Natural killer cell (primary cell): ENCODE results near the gene FCRLB. TPM values are rescaled to one million over a fixed set of nuclear protein-coding genes. Genes with fewer than 3 reads are reported as not detected.
A peak's percentile ranks its signal among the peaks of the same experiment; 100 is the strongest.
"Not testable (repeated sequence)": the region's sequence is repeated elsewhere in the genome, so short reads cannot be mapped to it uniquely, and the experiment has no call there.

Experiments used
- ATAC-seq, 3 donors: fragments of 150-1000 bp in 2 of 3; fragments of 200-7000 bp in 1 of 3; cut with Tn5 transposase; 1 replicate in 1 of 3; 2 replicates in 2 of 3; pipeline ENCODE4 v1.10.0; 2021; ENCODE audit warnings: mild to moderate bottlenecking in 2 of 3, moderate library complexity in 2 of 3
- DNase-seq, 2 donors: peaks; one replicate each; pipeline versions ENCODE4 v3.0.0 to v3.0.0-alpha.2; 2013 to 2021; ENCODE audit warnings: mixed read lengths in 1 of 2
- H3K27ac ChIP-seq: one replicate; pipeline ENCODE4 v1.5.1; 2013; ENCODE audit warnings: mild to moderate bottlenecking, low read length
- H3K27me3 ChIP-seq: one replicate; pipeline ENCODE4 v1.6.1; 2013; ENCODE audit warnings: low read length; ENCODE audit not compliant: control insufficient read depth, insufficient read depth
- H3K36me3 ChIP-seq: one replicate; pipeline ENCODE4 v1.6.1; 2013; ENCODE audit warnings: low read length; ENCODE audit not compliant: control insufficient read depth, insufficient read depth
- H3K4me1 ChIP-seq: one replicate; pipeline ENCODE4 v1.6.1; 2013; ENCODE audit warnings: low read length; ENCODE audit not compliant: control insufficient read depth, insufficient read depth
- H3K4me3 ChIP-seq: one replicate; pipeline ENCODE4 v1.5.1; 2013; ENCODE audit warnings: low read length
- H3K9me3 ChIP-seq: one replicate; pipeline ENCODE4 v1.6.1; 2013; ENCODE audit warnings: low read length; ENCODE audit not compliant: control insufficient read depth, insufficient read depth
- H3K27ac Mint-ChIP-seq, 2 donors: one replicate each; pipeline ENCODE4 v1.8.0; 2022; ENCODE audit warnings: mild to moderate bottlenecking in 2 of 2, mixed read lengths in 2 of 2, moderate library complexity in 1 of 2
- H3K27me3 Mint-ChIP-seq, 2 donors: one replicate each; pipeline ENCODE4 v1.8.0; 2022; ENCODE audit warnings: low read depth in 2 of 2, mixed read lengths in 2 of 2
- H3K36me3 Mint-ChIP-seq: one replicate; pipeline ENCODE4 v1.8.0; 2022; ENCODE audit warnings: mixed read lengths
- H3K4me1 Mint-ChIP-seq, 2 donors: one replicate each; pipeline ENCODE4 v1.8.0; 2022; ENCODE audit warnings: mixed read lengths in 2 of 2
- H3K4me3 Mint-ChIP-seq: one replicate; pipeline ENCODE4 v1.8.0; 2022; ENCODE audit warnings: mild to moderate bottlenecking, moderate library complexity, mixed read lengths
- H3K9me3 Mint-ChIP-seq, 2 donors: one replicate each; pipeline ENCODE4 v1.8.0; 2022; ENCODE audit warnings: mixed read lengths in 2 of 2
- WGBS: methylation state at CpG from one replicate; pipeline ENCODE4 v1.1.7; 2013; ENCODE audit warnings: missing lambda C conversion rate; ENCODE audit not compliant: insufficient coverage; 5-methylcytosine and 5-hydroxymethylcytosine counted together
- intact Hi-C: fragments of 100-400 bp; cut with micrococcal nuclease; formaldehyde crosslinking; loops from one replicate; pipeline ENCODE4 v1.14.2; 2022
- total RNA-seq, 4 donors: library from RNA; stranded (reverse); fragments of 120-200 nt in 1 of 4; gene quantifications; one replicate each; pipeline versions ENCODE4 v1.2.3 to v1.2.4, GENCODE V29; 2013 to 2022
- TF ChIP-seq, protein P1 (sequence below): fragments of 200-600 bp; IDR thresholded peaks from one replicate; pipeline ENCODE4 v1.8.0; 2022; ENCODE audit warnings: antibody characterized with exemption

FCRLB gene
- total RNA-seq, 3 donors from 2014 or later (not counting 1 experiment from before 2014, with no cell fraction given), result 3.6 to 6.2 (median 5.2) TPM

GRCh38 chr1:161723459-161724141, 2.3 kb downstream of the FCRLB start:
- intact Hi-C loops, result loop anchor here (10.0 kb wide), 1 partner anchor 179 kb away; the partner anchor contains the start of gene FCGR3A
- Histone ChIP-seq H3K9me3 (no peaks in the 10 kb centered on the region), H3K4me1 (peaks cover 36% of the 10 kb centered on the region), H3K36me3 (no peaks in the 10 kb centered on the region), H3K4me3 (no peak overlapping the region), H3K27me3 (no peaks in the 10 kb centered on the region), H3K27ac (no peak overlapping the region)
- no peaks in the 10 kb centered on the region for H3K36me3 Mint-ChIP-seq
- TF ChIP-seq, protein P1, sequence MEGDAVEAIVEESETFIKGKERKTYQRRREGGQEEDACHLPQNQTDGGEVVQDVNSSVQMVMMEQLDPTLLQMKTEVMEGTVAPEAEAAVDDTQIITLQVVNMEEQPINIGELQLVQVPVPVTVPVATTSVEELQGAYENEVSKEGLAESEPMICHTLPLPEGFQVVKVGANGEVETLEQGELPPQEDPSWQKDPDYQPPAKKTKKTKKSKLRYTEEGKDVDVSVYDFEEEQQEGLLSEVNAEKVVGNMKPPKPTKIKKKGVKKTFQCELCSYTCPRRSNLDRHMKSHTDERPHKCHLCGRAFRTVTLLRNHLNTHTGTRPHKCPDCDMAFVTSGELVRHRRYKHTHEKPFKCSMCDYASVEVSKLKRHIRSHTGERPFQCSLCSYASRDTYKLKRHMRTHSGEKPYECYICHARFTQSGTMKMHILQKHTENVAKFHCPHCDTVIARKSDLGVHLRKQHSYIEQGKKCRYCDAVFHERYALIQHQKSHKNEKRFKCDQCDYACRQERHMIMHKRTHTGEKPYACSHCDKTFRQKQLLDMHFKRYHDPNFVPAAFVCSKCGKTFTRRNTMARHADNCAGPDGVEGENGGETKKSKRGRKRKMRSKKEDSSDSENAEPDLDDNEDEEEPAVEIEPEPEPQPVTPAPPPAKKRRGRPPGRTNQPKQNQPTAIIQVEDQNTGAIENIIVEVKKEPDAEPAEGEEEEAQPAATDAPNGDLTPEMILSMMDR, result no peak
- WGBS, result 96% methylated on average over 8 of the region's 8 CpGs
- no peaks in the 10 kb centered on the region for H3K9me3 Mint-ChIP-seq
- DNase-seq (no peak), ATAC-seq (no peak)
- peak overlapping the region; percentile 98 for H3K27ac Mint-ChIP-seq
- no peaks in the 10 kb centered on the region for H3K27me3 Mint-ChIP-seq
- no peak overlapping the region for H3K4me3 Mint-ChIP-seq
- peaks cover 43 to 70% of the 10 kb centered on the region in 2 donors for H3K4me1 Mint-ChIP-seq

DNA sequence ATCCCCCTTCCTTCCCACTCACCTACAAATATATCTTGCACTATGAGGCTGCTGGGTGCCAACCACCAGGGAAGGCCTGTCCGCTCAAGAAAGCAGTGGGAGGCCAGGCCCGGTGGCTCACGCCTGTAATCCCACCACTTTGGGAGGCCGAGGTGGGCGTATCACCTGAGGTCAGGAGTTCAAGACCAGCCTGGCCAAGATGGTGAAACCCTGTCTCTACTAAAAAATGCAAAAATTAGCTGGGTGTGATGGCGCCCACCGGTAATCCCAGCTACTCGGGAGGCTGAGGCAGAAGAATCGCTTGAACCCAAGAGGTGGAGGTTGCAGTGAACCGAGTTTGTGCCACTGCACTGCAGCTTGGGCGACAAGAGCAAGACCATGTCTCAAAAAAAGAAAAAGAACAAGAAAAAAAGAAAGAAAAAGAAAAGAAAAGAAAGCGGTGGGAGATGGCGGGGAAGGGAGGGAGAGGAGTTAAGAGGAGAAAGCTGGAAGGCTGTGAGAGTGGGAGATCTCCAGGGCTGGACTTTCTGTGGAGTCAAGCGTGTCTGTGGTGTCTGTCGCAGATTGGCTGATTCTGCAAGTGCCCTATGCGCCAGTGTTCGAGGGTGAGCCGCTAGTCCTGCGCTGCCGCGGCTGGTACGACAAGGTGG, 4.0 kb downstream of the FCRLB start:
- Histone ChIP-seq H3K27ac (peak overlapping the region; percentile 61), H3K4me1 (peaks cover 48% of the 10 kb centered on the region), H3K4me3 (peak overlapping the region; percentile 63)
- intact Hi-C loops, result loop anchor here (10.0 kb wide), 1 partner anchor 181 kb away; the partner anchor contains the start of gene FCGR3A
- ATAC-seq, H3K27me3 ChIP-seq, H3K36me3 ChIP-seq, H3K36me3 Mint-ChIP-seq, H3K27me3 Mint-ChIP-seq, H3K9me3 Mint-ChIP-seq, H3K9me3 ChIP-seq, DNase-seq: not testable (repeated sequence)
- H3K4me3 Mint-ChIP-seq, result peak overlapping the region; percentile 100
- WGBS, result 53% methylated on average over 22 of the region's 22 CpGs
- H3K27ac Mint-ChIP-seq, result peak overlapping the region; percentile 98
- peaks cover 56 to 82% of the 10 kb centered on the region in 2 donors for H3K4me1 Mint-ChIP-seq

- H3K27ac Mint-ChIP-seq, result peak overlapping the region; percentile 98
- TF ChIP-seq, protein P1, result no peak
- Histone ChIP-seq H3K27ac (peak overlapping the region; percentile 61), H3K27me3 (no peaks in the 10 kb centered on the region), H3K4me1 (peaks cover 51% of the 10 kb centered on the region), H3K9me3 (no peaks in the 10 kb centered on the region), H3K36me3 (no peaks in the 10 kb centered on the region), H3K4me3 (peak overlapping the region; percentile 63)
- H3K9me3 Mint-ChIP-seq, result no peaks in the 10 kb centered on the region
- ATAC-seq (peak; percentile 23 to 45 (median 26)), DNase-seq (peak; percentile 47 to 64)
- no peaks in the 10 kb centered on the region for H3K36me3 Mint-ChIP-seq
- no peaks in the 10 kb centered on the region for H3K27me3 Mint-ChIP-seq
- intact Hi-C loops, result loop anchor here (10.0 kb wide), 1 partner anchor 181 kb away; the partner anchor contains the start of gene FCGR3A
- peaks cover 60 to 84% of the 10 kb centered on the region in 2 donors for H3K4me1 Mint-ChIP-seq
- WGBS, result 1% methylated on average over 34 of the region's 34 CpGs
- H3K4me3 Mint-ChIP-seq, result peak overlapping the region; percentile 100
Measured at GRCh38 chr1:161725908-161726472, 4.6 kb downstream of the FCRLB start.
